HEK293 (cell line): ENCODE data around the gene DFFA.

Experiments used
- ZNF2 ChIP-seq: fragments of 450-650 bp; formaldehyde crosslinking; IDR thresholded peaks from 2 replicates; pipeline ENCODE4 v1.5.1; 2016; ENCODE audit warnings: missing biosample characterization, missing genetic modification characterization
- TF ChIP-seq, protein P1 (sequence below): fragments of 450-650 bp; formaldehyde crosslinking; IDR thresholded peaks from 2 replicates; pipeline ENCODE4 v1.5.1; 2016; ENCODE audit warnings: missing biosample characterization, missing genetic modification characterization
- TF ChIP-seq, protein P2 (sequence below): fragments of 450-650 bp; formaldehyde crosslinking; IDR thresholded peaks from 2 replicates; pipeline ENCODE4 v1.5.1; 2016; ENCODE audit warnings: missing biosample characterization, missing genetic modification characterization
- TF ChIP-seq, protein P3 (sequence below): fragments of 450-650 bp; formaldehyde crosslinking; IDR thresholded peaks from 2 replicates; pipeline ENCODE4 v1.5.1; 2016; ENCODE audit warnings: missing biosample characterization, missing genetic modification characterization

DNA sequence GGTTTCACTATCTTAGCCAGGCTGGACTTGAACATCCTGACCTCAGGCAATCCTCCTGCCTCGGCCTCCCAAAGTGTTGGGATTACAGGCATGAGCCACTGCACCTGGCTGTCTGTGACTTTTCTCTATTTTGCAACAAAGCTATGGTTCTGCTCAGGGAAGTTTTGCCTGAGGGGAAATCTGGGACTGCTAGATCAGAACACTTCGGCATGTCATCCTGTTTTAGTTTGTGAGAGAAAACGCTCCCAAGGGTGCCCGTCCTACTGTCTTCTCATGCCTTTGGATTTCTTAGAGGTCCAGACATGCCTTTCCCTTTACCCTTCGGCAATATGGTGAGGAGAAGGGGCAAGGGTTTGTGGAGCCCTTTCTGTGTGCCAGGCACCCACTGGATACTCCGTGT, 28.1 kb downstream of the DFFA start:
- no peak for TF ChIP-seq ZNF2 (tag by site-specific recombination)
- TF ChIP-seq, protein P1, sequence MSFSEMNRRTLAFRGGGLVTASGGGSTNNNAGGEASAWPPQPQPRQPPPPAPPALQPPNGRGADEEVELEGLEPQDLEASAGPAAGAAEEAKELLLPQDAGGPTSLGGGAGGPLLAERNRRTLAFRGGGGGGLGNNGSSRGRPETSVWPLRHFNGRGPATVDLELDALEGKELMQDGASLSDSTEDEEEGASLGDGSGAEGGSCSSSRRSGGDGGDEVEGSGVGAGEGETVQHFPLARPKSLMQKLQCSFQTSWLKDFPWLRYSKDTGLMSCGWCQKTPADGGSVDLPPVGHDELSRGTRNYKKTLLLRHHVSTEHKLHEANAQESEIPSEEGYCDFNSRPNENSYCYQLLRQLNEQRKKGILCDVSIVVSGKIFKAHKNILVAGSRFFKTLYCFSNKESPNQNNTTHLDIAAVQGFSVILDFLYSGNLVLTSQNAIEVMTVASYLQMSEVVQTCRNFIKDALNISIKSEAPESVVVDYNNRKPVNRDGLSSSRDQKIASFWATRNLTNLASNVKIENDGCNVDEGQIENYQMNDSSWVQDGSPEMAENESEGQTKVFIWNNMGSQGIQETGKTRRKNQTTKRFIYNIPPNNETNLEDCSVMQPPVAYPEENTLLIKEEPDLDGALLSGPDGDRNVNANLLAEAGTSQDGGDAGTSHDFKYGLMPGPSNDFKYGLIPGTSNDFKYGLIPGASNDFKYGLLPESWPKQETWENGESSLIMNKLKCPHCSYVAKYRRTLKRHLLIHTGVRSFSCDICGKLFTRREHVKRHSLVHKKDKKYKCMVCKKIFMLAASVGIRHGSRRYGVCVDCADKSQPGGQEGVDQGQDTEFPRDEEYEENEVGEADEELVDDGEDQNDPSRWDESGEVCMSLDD, result no peak
- TF ChIP-seq, protein P2, sequence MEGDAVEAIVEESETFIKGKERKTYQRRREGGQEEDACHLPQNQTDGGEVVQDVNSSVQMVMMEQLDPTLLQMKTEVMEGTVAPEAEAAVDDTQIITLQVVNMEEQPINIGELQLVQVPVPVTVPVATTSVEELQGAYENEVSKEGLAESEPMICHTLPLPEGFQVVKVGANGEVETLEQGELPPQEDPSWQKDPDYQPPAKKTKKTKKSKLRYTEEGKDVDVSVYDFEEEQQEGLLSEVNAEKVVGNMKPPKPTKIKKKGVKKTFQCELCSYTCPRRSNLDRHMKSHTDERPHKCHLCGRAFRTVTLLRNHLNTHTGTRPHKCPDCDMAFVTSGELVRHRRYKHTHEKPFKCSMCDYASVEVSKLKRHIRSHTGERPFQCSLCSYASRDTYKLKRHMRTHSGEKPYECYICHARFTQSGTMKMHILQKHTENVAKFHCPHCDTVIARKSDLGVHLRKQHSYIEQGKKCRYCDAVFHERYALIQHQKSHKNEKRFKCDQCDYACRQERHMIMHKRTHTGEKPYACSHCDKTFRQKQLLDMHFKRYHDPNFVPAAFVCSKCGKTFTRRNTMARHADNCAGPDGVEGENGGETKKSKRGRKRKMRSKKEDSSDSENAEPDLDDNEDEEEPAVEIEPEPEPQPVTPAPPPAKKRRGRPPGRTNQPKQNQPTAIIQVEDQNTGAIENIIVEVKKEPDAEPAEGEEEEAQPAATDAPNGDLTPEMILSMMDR, result no peak
- TF ChIP-seq, protein P3, sequence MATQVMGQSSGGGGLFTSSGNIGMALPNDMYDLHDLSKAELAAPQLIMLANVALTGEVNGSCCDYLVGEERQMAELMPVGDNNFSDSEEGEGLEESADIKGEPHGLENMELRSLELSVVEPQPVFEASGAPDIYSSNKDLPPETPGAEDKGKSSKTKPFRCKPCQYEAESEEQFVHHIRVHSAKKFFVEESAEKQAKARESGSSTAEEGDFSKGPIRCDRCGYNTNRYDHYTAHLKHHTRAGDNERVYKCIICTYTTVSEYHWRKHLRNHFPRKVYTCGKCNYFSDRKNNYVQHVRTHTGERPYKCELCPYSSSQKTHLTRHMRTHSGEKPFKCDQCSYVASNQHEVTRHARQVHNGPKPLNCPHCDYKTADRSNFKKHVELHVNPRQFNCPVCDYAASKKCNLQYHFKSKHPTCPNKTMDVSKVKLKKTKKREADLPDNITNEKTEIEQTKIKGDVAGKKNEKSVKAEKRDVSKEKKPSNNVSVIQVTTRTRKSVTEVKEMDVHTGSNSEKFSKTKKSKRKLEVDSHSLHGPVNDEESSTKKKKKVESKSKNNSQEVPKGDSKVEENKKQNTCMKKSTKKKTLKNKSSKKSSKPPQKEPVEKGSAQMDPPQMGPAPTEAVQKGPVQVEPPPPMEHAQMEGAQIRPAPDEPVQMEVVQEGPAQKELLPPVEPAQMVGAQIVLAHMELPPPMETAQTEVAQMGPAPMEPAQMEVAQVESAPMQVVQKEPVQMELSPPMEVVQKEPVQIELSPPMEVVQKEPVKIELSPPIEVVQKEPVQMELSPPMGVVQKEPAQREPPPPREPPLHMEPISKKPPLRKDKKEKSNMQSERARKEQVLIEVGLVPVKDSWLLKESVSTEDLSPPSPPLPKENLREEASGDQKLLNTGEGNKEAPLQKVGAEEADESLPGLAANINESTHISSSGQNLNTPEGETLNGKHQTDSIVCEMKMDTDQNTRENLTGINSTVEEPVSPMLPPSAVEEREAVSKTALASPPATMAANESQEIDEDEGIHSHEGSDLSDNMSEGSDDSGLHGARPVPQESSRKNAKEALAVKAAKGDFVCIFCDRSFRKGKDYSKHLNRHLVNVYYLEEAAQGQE (tag by site-specific recombination), result no peak
